ENCODE measurements around the gene FMNL1.

DNA sequence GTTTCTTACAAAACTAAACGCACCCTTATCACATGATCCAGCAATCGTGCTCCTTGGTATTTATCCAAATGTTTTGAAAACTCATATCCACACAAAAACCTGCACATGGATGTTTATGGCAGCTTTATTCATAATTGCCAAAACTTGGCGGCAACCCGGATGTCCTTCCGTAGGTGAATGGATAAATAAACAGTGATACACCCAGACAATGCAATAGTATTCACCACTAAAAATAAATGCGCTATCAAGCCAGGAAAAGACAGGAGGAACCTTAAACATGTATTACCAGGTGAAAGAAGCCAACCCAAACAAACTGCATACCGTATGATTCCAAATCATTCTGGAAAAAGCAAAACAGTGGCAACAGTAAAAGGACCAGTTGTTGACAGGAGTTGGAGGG is 30.2 kb downstream of the FMNL1 start:
- TF ChIP-seq POLR2A (IDR thresholded peaks at IDR 0.05) = no peak
- TF ChIP-seq, protein P1, sequence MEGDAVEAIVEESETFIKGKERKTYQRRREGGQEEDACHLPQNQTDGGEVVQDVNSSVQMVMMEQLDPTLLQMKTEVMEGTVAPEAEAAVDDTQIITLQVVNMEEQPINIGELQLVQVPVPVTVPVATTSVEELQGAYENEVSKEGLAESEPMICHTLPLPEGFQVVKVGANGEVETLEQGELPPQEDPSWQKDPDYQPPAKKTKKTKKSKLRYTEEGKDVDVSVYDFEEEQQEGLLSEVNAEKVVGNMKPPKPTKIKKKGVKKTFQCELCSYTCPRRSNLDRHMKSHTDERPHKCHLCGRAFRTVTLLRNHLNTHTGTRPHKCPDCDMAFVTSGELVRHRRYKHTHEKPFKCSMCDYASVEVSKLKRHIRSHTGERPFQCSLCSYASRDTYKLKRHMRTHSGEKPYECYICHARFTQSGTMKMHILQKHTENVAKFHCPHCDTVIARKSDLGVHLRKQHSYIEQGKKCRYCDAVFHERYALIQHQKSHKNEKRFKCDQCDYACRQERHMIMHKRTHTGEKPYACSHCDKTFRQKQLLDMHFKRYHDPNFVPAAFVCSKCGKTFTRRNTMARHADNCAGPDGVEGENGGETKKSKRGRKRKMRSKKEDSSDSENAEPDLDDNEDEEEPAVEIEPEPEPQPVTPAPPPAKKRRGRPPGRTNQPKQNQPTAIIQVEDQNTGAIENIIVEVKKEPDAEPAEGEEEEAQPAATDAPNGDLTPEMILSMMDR (IDR thresholded peaks at IDR 0.05) = no peak
- TF ChIP-seq POLR2AphosphoS5 (IDR thresholded peaks at IDR 0.05; ENCODE audit: insufficient read depth in 1 of 2, low read depth in 1 of 2) = no peak
